Activated CD4-positive, alpha-beta T cell treated with anti-CD3 and anti-CD28 coated beads, Interleukin-2, Interleukin-6, amounts not matched to agents 100 ng/mL and 50 ng/mL, durations not matched to agents 16 hours and 8 hours (primary cell): Measurements from ENCODE around the gene SPNS2.
"Not testable (repeated sequence)": the region's sequence is repeated elsewhere in the genome, so short reads cannot be mapped to it uniquely, and the experiment has no call there.

Source experiments
- DNase-seq: peaks from one replicate; pipeline ENCODE4 v3.0.0-alpha.2; 2020

The SPNS2 gene

GRCh38 chr17:4577386-4577993, 78.8 kb downstream of the SPNS2 start:
- DNase-seq = no peak

DNA sequence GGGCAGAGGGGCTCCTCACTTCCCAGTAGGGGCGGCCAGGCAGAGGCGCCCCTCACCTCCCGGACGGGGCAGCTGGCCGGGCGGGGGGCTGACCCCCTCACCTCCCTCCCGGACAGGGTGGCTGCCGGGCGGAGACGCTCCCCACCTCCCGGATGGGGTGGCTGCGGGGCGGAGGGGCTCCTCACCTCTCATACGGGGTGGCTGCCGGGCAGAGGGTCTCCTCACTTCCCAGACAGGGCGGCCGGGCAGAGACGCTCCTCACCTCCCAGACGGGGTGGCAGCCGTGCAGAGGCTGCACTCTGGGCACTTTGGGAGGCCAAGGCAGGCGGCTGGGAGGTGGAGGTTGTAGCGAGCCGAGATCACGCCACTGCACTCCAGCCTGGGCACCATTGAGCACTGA, 79.7 kb downstream of the SPNS2 start:
- DNase-seq = not testable (repeated sequence)

- no peak for DNase-seq
Measured at GRCh38 chr17:4579678-4580077, 81.0 kb downstream of the SPNS2 start.

GRCh38 chr17:4580291-4580690, 81.6 kb downstream of the SPNS2 start:
- no peak for DNase-seq

DNA sequence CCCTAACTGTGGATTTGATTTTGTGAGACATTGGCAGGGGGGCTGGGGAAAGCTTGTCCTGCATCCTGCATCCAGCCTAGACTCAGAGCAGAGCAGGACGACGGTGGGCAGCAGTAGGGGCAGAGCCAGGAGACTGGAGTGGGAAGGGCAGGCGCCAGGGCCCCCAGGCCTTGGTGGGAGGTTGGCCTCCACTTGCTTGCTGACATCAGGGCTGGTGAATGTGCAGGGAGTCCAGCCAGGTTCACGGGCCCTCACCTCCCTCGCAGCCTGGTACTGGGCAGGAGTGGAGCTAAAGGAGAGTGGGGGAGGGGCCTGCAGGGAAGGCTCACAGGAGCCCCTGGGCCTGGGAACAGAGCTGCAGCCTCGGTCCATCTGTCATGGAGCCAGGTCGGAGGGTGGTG, 83.4 kb downstream of the SPNS2 start:
- DNase-seq = no peak

- DNase-seq = no peak
Measured at GRCh38 chr17:4582691-4583090, 84.0 kb downstream of the SPNS2 start.

DNA sequence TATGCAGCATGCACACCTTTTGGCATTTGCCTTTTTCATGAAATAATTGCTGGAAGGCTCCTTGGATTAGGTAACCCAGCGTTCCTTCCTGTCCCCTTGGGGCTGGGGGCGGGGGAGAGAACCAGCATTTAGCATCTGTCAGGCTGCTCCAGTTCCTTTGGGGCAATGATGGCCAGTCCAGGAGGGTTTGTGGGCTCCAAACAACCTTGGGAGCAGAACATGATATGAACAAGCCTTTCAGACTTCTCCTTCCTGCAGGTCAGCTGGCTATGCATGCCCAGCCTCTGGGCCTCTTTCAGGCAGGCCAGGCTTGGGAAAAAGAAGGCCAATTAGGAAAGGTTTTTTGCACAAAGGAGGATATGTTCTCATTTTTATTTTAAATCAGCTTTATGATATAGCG, 84.5 kb downstream of the SPNS2 start:
- no peak for DNase-seq

DNA sequence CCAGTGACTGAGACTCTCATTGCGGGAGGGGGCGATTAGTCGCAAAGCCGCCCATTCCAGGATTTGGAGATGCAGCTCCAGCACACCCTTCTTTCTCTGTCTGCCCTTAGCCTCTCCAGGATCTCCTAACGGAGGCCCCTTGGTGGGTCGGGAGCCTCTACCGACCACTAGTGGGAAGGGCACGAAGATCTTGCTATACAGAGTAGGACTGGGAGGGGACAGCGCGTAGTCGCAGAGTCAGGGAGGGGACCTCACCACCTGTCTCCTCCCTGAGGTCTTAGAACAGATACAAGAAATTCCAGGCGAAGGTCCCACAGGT, 85.1 kb downstream of the SPNS2 start:
- no peak for DNase-seq

DNA sequence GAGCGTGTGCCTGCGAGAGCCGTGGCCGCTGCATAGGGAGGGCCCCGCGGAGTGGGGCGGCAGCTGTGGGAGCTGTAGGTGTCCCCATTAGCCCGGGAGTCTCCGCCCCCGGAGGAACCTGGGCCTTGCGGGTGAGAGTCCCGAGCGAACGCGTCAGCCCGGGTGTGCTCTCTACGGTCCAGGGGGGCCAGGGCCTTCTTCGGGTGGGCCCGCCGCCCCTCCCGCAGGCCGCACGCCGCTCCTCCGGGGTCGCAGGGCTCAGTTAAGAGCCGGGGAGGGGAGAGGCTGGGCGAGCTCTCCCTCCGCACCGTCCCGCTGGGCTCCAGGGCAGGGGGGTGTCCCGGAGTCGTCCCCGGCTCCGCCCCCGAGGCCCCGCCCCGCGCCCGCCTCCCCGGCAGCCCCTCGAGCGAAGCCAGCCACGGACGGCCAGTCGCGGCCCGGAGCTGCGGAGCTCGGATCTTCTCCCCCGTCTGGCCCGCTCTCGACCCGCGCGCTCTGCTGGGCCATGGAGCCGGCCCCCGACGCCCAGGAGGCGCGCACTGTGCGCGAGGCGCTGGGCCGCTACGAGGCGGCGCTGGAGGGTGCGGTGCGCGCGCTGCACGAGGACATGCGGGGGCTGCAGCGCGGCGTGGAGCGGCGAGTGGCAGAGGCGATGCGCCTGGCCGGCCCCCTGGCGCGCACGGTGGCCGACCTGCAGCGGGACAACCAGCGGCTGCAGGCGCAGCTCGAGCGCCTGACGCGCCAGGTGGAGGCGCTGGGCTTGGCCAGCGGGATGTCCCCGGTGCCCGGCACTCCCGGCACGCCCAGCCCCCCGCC, 85.6 kb downstream of the SPNS2 start, which contains the start of gene SMTNL2:
Gene SMTNL2, plus strand, starts transcription at position 429 of the 816 bp plus-strand sequence. Its CDS starts 77 bp downstream, at position 506.
- no peak for DNase-seq

DNA sequence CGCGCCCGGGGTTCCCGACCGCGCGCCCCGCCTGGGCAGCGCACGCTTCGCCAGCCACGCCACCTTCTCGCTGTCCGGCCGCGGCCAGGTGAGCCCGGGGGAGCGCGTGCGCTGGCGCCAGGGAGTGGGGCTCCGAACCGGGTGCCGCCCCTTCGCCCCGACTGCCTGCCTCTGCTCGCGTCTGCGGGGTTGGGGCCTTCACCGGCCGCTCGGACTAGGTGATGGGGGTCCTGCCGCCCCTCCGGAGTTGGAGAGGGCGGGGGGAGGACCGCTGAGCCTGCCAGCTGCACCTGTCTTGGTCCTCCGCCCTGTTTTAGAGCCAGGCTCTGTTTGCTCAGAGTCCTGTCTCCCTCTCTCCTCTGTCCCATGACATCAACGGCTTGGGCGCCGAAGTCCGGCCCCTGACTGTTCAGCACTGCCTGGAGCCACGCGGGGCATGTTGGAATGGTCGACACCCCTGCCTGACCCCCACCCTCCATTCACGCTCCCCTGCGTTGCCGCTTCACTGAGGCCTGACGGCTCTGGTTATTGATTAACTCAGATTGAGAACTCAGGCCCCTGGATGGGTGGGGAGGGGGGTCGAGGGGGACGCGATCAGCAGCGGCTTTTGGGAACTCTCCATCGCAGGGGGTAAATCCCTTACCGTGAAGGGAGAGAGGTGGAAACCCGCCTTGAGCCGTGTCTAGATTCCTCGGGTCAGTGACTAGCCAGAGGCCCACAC, 86.4 kb downstream of the SPNS2 start:
- DNase-seq = no peak

GRCh38 chr17:4585638-4585994, 86.9 kb downstream of the SPNS2 start:
- DNase-seq = no peak

GRCh38 chr17:4586043-4586442, 87.4 kb downstream of the SPNS2 start:
- no peak for DNase-seq

- no peak for DNase-seq
Measured at GRCh38 chr17:4587195-4587594, 88.5 kb downstream of the SPNS2 start.

GRCh38 chr17:4587803-4588202, 89.1 kb downstream of the SPNS2 start:
- DNase-seq = no peak

DNA sequence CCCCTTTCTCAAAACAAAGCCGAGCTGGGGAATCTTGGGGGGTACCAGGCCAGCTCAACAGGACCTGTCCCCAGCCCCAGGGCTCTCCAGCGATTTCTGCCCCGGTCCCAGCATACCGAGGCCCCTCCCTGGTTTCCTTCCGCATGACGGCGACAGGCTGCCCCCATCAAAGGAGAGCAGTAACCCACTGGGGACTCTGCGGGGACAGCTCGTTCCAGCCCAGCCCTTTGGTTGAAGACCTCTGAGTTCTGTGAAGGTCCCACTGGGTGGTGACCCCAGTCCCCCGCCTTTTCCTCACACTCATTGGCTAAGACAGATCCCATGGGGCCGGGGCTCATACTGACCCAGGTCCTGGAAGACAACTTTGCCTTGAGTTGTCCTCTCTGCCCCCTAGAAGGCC, 89.7 kb downstream of the SPNS2 start:
- no peak for DNase-seq
